Measurements from ENCODE around the gene PABPC5. TPM values are rescaled to one million over a fixed set of nuclear protein-coding genes. Genes with fewer than 3 reads are reported as not detected.

Gene PABPC5
- 5.4 and 7.1 TPM in 2 replicates for total RNA-seq
- 2.2 and 2.8 TPM in 2 replicates for polyA plus RNA-seq

DNA sequence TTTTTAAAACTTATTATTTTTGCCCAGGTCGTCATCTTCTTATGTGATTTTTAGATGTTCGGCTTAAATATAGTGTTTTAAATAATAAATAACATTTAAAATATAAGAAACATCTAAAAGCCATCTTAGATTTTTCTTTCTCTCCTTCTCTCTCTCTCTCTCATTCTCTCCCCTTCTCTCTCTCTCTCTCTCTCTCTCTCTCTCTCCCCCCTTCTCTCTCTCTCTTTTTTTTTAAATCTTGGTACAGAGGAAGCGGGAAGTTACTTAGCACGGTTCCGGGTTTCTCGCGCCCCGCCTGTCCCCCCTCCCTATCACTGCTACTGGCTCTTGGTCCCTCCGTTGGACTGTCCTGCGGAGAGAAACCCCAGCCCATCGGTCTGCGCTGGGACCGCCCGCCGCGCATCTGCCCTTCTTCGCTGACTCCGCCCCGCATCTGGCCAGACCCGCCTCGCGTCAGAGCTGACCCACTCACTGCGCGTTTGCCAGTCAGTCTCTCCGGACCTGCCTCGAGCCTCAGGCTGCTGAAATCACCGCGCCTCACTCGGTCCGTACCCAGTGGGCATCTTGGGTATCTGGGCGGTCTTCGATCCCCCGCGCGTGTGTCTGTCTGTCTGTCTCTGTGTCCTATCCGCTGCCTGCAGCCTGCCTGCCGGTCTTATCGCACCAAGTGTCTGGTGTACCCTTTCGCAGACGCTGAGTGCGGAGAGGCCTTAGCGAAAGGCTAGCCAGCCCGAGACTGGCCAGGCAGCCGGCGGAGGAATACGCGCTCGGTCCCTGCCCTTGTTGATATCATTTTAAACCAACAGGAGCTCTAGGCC is at the start of gene PABPC5:
Gene PABPC5, plus strand, starts transcription at position 489 of the 818 bp plus-strand sequence. CDS start 739 bp downstream, outside the sequence.
- Histone ChIP-seq H3K9me2 (replicated peaks; ENCODE audit: insufficient read depth) (no peaks in the 10 kb centered on the region), H3K27me3 (no peaks in the 10 kb centered on the region), H3K27ac (peak within 1 kb of the TSS; percentile 92), H3K36me3 (replicated peaks; ENCODE audit: insufficient read depth, low read depth) (no peaks in the 10 kb centered on the region), H3K4me3 (peak within 1 kb of the TSS; percentile 36), H4K20me1 (ENCODE audit: insufficient read depth, poor library complexity, severe bottlenecking) (no peaks in the 10 kb centered on the region), H2AFZ (peak within 1 kb of the TSS; percentile 93), H3K79me2 (peaks cover 15% of the 10 kb centered on the region), H3K4me1 (ENCODE audit: insufficient read depth) (no peaks in the 10 kb centered on the region), H3K9me3 (ENCODE audit: low read depth) (no peaks in the 10 kb centered on the region), H3K4me2 (peak within 1 kb of the TSS; percentile 83)
- 7% methylated on average over 48 of the region's 48 CpGs for WGBS (ENCODE audit: low lambda C conversion rate, missing lambda C conversion rate)
- TF ChIP-seq, protein P1, sequence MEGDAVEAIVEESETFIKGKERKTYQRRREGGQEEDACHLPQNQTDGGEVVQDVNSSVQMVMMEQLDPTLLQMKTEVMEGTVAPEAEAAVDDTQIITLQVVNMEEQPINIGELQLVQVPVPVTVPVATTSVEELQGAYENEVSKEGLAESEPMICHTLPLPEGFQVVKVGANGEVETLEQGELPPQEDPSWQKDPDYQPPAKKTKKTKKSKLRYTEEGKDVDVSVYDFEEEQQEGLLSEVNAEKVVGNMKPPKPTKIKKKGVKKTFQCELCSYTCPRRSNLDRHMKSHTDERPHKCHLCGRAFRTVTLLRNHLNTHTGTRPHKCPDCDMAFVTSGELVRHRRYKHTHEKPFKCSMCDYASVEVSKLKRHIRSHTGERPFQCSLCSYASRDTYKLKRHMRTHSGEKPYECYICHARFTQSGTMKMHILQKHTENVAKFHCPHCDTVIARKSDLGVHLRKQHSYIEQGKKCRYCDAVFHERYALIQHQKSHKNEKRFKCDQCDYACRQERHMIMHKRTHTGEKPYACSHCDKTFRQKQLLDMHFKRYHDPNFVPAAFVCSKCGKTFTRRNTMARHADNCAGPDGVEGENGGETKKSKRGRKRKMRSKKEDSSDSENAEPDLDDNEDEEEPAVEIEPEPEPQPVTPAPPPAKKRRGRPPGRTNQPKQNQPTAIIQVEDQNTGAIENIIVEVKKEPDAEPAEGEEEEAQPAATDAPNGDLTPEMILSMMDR (IDR thresholded peaks at IDR 0.05; ENCODE audit: poor library complexity) = no peak
- TF ChIP-seq EZH2phosphoT487 (IDR thresholded peaks at IDR 0.05; ENCODE audit: low read depth, severe bottlenecking, unreplicated experiment) = no peak
- TF ChIP-seq EZH2 (IDR thresholded peaks at IDR 0.05; ENCODE audit: borderline replicate concordance) = no peak
- peak; percentile 89 for DNase-seq (ENCODE audit: low spot score)

DNA sequence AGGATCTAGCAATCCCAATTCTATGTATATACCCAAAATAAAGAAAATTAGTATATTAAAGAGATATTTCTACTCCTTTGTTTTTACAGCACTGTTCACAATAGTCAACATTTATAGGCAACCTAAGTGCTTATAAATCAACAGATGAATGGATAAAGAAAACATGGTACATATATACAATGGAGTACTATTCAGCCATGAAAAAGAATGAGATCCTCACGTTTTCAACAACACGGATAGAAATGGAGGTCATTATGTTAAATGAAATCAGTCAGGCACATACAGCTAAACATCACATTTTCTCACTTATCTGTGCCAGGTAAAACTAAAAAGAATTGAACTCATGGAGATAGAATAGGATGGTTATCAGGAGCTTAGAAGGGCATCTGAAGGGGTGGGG is 45.6 kb upstream of the PABPC5 start:
- no peaks in the 10 kb centered on the region for H3K4me1 ChIP-seq (ENCODE audit: insufficient read depth)
- H4K20me1 ChIP-seq (ENCODE audit: insufficient read depth, poor library complexity, severe bottlenecking) = no peaks in the 10 kb centered on the region
- H3K36me3 ChIP-seq (replicated peaks; ENCODE audit: insufficient read depth, low read depth) = no peaks in the 10 kb centered on the region
- no peak overlapping the region for H2AFZ ChIP-seq
- TF ChIP-seq EZH2phosphoT487 (IDR thresholded peaks at IDR 0.05; ENCODE audit: low read depth, severe bottlenecking, unreplicated experiment) (no peak), EZH2 (IDR thresholded peaks at IDR 0.05; ENCODE audit: borderline replicate concordance) (no peak)
- TF ChIP-seq, protein P1 (IDR thresholded peaks at IDR 0.05; ENCODE audit: poor library complexity) = no peak
- H3K27ac ChIP-seq = no peak overlapping the region
- no peak overlapping the region for H3K4me2 ChIP-seq
- 91% methylated on average over 2 of the region's 2 CpGs for WGBS (ENCODE audit: low lambda C conversion rate, missing lambda C conversion rate)
- H3K4me3 ChIP-seq = no peak overlapping the region
- no peak for DNase-seq (ENCODE audit: low spot score)
- no peaks in the 10 kb centered on the region for H3K9me3 ChIP-seq (ENCODE audit: low read depth)
- H3K79me2 ChIP-seq = no peaks in the 10 kb centered on the region
- no peaks in the 10 kb centered on the region for H3K9me2 ChIP-seq (replicated peaks; ENCODE audit: insufficient read depth)
- no peaks in the 10 kb centered on the region for H3K27me3 ChIP-seq

DNA sequence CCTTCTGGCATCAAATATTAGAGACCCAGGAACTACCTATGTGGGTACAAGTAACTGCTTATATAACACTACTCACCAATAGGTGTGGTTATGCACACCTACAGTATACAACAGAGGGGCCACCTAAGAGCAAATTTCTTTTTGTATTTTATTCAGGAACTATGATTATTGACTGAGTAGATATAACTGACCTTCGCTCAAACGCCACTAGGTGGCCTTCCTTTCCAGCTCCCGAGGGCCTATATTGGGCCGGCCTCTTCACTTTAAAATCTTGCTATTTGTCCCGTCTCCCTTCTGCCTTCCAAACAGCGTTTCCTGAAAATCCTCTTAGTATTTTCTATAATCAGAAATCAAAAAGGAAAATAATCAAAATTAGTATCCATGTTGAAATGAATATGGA is 19.9 kb upstream of the PABPC5 start:
- Histone ChIP-seq H3K36me3 (replicated peaks; ENCODE audit: insufficient read depth, low read depth) (no peaks in the 10 kb centered on the region), H3K9me3 (ENCODE audit: low read depth) (no peaks in the 10 kb centered on the region), H3K27me3 (no peaks in the 10 kb centered on the region), H3K4me1 (ENCODE audit: insufficient read depth) (no peaks in the 10 kb centered on the region), H3K4me3 (no peak overlapping the region), H3K79me2 (no peaks in the 10 kb centered on the region), H3K9me2 (replicated peaks; ENCODE audit: insufficient read depth) (no peaks in the 10 kb centered on the region), H3K4me2 (no peak overlapping the region), H3K27ac (no peak overlapping the region), H4K20me1 (ENCODE audit: insufficient read depth, poor library complexity, severe bottlenecking) (no peaks in the 10 kb centered on the region), H2AFZ (no peak overlapping the region)
- 31% methylated on average over 6 of the region's 6 CpGs for WGBS (ENCODE audit: low lambda C conversion rate, missing lambda C conversion rate)
- peak; percentile 38 for DNase-seq (ENCODE audit: low spot score)
- TF ChIP-seq, protein P1 (IDR thresholded peaks at IDR 0.05; ENCODE audit: poor library complexity) = peak; percentile 52
- TF ChIP-seq EZH2 (IDR thresholded peaks at IDR 0.05; ENCODE audit: borderline replicate concordance) (no peak), EZH2phosphoT487 (IDR thresholded peaks at IDR 0.05; ENCODE audit: low read depth, severe bottlenecking, unreplicated experiment) (no peak)

Data from hepatocyte (in vitro differentiated cells).